Duodenal mucosa (tissue), 2 donors: ENCODE results near the gene RAB42.
"Not testable (repeated sequence)": the region's sequence is repeated elsewhere in the genome, so short reads cannot be mapped to it uniquely, and the experiment has no call there.

ENCODE experiments used
- H3K27ac ChIP-seq: one replicate; pipeline ENCODE4 v1.7.0; 2013; ENCODE audit warnings: low read depth, low read length
- H3K27me3 ChIP-seq, 2 donors: one replicate each; pipeline ENCODE4 v1.7.0; 2013; ENCODE audit warnings: low read length in 2 of 2, control low read depth in 1 of 2; ENCODE audit not compliant: insufficient read depth in 2 of 2, control insufficient read depth in 1 of 2
- H3K36me3 ChIP-seq, 2 donors: one replicate each; pipeline ENCODE4 v1.7.0; 2013; ENCODE audit warnings: low read length in 2 of 2, control low read depth in 1 of 2; ENCODE audit not compliant: insufficient read depth in 2 of 2, control insufficient read depth in 1 of 2
- H3K4me1 ChIP-seq, 2 donors: one replicate each; pipeline ENCODE4 v1.7.0; 2013; ENCODE audit warnings: low read length in 2 of 2, control low read depth in 1 of 2; ENCODE audit not compliant: insufficient read depth in 2 of 2, control insufficient read depth in 1 of 2
- H3K4me3 ChIP-seq, 2 donors: one replicate each; pipeline ENCODE4 v1.7.0; 2013; ENCODE audit warnings: low read length in 2 of 2, low read depth in 1 of 2
- H3K9ac ChIP-seq, 2 donors: one replicate each; pipeline ENCODE4 v1.7.0; 2013; ENCODE audit warnings: low read length in 2 of 2, low read depth in 1 of 2
- H3K9me3 ChIP-seq, 2 donors: one replicate each; pipeline ENCODE4 v1.7.0; 2013; ENCODE audit warnings: low read length in 2 of 2, control low read depth in 1 of 2; ENCODE audit not compliant: control insufficient read depth in 1 of 2

Gene RAB42

DNA sequence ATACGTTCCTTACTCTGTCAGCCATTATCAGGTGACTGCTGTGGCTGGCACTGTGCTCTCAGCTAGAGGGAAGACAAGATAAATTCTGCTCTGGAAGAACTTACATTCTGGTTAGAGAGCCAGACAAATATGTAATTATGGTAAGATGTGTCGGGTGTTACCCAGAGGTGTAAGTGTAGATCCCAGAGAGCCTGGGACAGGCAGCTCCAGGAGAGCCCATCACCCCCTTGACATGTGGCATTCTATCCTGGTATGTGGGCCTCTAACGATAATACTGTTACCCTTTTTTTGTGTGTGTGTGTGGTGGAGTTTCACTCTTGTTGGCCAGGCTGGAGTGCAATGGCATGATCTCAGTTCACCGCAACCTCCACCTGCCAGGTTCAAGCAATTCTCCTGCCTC lies 20.2 kb upstream of the RAB42 start:
- H3K36me3 ChIP-seq: peaks cover 12 to 44% of the 10 kb centered on the region in 2 donors
- H3K27me3 ChIP-seq: no peaks in the 10 kb centered on the region
- H3K27ac ChIP-seq: no peak overlapping the region
- H3K4me1 ChIP-seq: no peaks in the 10 kb centered on the region
- no peak overlapping the region for H3K9ac ChIP-seq
- H3K9me3 ChIP-seq: no peaks in the 10 kb centered on the region
- no peak overlapping the region for H3K4me3 ChIP-seq

DNA sequence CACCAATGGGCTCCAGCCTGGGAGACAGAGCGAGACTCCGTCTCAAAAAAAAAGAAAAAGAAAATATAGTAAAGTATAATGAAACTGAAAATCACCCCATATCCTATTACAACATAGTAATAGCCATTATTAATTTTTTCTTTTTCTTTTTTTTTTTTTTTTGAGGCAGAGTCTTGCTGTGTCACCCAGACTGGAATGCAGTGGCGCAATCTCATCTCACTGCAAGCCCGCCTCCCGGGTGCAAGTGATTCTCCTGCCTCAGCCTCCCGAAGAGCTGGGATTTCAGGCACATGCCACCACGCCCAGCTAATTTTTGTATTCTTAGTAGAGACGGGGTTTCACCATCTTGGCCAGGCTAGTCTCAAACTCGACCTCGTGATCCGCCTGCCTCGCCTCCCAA lies 19.2 kb upstream of the RAB42 start:
- H3K9me3 ChIP-seq, H3K4me1 ChIP-seq, H3K9ac ChIP-seq, H3K4me3 ChIP-seq, H3K27ac ChIP-seq, H3K27me3 ChIP-seq: not testable (repeated sequence)
- peaks cover 14 to 46% of the 10 kb centered on the region in 2 donors for H3K36me3 ChIP-seq

DNA sequence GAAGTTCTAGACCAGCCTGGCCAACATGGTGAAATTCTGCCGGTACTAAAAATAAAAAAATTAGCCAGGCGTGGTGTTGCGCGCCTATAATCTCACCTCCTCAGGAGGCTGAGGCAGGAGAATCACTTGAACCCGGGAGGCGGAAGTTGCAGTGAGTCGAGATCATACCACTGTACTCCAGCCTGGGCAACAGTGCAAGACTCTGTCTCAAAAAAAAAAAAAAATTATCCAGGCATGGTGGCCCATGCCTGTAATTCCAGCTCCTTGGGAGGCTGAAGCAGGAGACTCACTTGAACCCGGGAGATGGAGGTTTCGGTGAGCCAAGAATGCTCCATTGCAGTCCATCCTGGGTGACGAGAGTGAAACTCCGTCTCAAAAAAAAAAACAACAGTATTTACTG lies 18.5 kb upstream of the RAB42 start:
- Histone ChIP-seq H3K27me3 (no peaks in the 10 kb centered on the region), H3K27ac (no peak overlapping the region), H3K36me3 (peaks cover 19 to 47% of the 10 kb centered on the region in 2 donors), H3K4me1 (no peaks in the 10 kb centered on the region), H3K9me3 (no peaks in the 10 kb centered on the region), H3K4me3 (no peak overlapping the region), H3K9ac (no peak overlapping the region)

DNA sequence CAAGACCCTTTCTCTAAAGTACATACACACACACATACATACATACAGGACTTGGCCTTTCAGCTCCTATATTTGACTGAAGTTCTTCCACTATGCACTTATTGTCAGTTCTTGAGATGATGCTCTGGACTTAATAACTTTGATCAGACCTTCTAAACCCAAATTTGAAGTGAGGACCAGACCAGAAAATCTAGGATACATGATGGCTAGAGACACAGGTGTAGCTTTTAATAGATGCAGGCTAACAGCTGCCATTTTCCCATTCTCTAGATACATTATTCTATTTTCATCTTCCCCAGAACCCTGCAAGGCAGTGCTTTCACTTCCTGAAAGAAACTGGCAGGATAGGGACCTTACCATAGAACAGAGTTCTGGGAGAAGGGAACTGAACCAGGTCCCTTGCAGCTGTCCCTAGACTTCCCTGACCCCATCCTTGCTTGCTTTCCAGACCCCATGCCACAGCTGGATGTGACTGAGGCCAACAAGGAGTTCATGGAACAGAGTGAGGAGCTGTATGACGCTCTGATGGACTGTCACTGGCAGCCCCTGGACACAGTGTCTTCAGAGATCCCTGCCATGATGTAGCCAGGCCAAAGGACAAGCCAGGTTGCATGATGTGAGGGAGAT lies 14.9 kb upstream of the RAB42 start:
- no peak overlapping the region for H3K4me3 ChIP-seq
- peaks cover 6 to 19% of the 10 kb centered on the region in 2 donors for H3K4me1 ChIP-seq
- peaks cover 21 to 48% of the 10 kb centered on the region in 2 donors for H3K36me3 ChIP-seq
- no peak overlapping the region for H3K9ac ChIP-seq
- H3K27ac ChIP-seq: no peak overlapping the region
- no peaks in the 10 kb centered on the region for H3K9me3 ChIP-seq
- no peaks in the 10 kb centered on the region for H3K27me3 ChIP-seq

DNA sequence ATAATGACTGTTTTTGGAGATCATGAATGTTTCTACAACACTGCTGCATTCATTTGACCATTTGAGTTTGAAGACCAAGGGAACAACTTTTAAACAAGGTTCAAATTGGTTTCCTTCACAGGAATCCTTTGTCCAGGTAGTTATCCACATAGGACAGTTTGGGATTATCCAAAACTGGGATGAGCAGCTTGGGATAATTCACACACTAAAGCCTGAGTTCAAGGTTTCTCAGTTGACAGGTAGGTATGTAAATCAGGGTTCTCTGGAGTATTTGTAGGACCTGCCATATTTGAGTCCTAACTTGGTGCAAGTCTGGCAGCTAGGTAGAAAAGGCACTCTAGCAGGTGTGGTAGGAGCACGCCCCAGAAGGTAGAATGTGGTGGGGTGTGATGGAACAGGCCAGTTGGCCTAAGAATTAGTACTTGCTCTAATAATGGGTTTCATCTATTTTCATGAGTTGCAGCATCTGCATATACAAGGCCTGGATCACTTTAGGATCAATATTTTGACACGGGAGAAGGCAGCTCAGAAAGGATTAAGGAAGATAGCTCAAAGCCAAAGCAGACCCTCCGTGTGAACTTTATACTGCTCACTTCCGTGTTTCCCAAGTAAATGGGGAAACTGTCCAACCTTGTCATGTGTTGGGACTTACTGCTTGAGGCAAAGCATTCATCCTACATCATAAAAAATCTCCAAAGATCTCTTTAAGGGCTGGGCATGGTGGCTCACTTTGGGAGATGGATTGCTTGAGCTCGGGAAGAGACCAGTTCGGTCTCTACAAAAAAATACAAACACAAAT lies 14.1 kb upstream of the RAB42 start:
- H3K27me3 ChIP-seq: no peaks in the 10 kb centered on the region
- H3K4me3 ChIP-seq: no peak overlapping the region
- peaks cover 21 to 46% of the 10 kb centered on the region in 2 donors for H3K36me3 ChIP-seq
- no peaks in the 10 kb centered on the region for H3K9me3 ChIP-seq
- no peak overlapping the region for H3K9ac ChIP-seq
- no peak overlapping the region for H3K27ac ChIP-seq
- peaks cover 10 to 21% of the 10 kb centered on the region in 2 donors for H3K4me1 ChIP-seq

DNA sequence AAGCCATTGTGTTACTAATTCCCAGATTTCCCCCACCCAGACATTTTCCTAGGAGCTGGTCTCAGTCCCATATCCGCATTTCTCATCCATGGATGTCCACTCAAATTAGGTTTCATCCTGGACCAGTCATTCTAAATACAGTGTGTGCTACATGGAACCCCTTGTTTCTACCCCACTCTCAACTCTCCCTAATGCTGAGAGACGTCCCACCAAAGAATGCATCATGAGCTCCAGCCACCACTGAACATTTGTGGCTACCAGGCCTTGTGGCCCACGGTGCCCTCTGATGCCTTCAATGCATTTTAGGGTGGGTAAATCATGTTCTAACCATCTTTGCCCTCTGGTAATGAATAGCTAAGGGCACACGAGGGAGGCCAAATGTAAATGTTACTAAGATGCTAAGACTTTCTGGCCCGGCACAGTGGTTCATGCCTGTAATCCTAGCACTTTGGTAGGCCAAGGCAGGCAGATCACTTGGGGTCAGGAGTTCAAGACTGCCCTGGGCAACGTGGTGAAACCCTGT lies 13.3 kb upstream of the RAB42 start:
- H3K27me3 ChIP-seq: no peaks in the 10 kb centered on the region
- H3K4me1 ChIP-seq: peaks cover 13 to 23% of the 10 kb centered on the region in 2 donors
- H3K36me3 ChIP-seq: peaks cover 21 to 43% of the 10 kb centered on the region in 2 donors
- peak overlapping the region in 1 of 2 donors; percentile 5 for H3K4me3 ChIP-seq
- no peaks in the 10 kb centered on the region for H3K9me3 ChIP-seq
- H3K9ac ChIP-seq: no peak overlapping the region
- no peak overlapping the region for H3K27ac ChIP-seq

DNA sequence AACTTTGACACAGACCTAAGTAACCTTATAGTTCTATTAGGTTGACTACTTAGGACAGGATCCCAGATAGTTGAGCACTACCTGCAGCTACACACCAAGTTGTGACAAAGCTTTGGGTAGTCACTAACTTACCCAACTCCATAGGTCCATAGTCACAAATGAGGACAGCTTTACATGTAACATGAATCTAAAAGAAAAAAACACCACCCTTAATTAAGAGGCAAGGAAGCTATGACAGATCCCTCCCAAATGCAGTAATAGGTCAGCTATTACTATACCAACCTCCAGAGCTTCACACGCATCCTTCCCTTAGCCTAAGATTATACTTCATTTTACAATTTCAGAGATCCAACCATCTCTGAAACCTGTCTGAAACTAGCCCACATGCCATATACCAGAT lies 12.7 kb upstream of the RAB42 start:
- Histone ChIP-seq H3K27ac (no peak overlapping the region), H3K27me3 (no peaks in the 10 kb centered on the region), H3K36me3 (peaks cover 21 to 42% of the 10 kb centered on the region in 2 donors), H3K4me1 (peaks cover 13 to 23% of the 10 kb centered on the region in 2 donors), H3K9me3 (no peaks in the 10 kb centered on the region), H3K4me3 (peak overlapping the region; percentile 0 to 96), H3K9ac (no peak overlapping the region)

DNA sequence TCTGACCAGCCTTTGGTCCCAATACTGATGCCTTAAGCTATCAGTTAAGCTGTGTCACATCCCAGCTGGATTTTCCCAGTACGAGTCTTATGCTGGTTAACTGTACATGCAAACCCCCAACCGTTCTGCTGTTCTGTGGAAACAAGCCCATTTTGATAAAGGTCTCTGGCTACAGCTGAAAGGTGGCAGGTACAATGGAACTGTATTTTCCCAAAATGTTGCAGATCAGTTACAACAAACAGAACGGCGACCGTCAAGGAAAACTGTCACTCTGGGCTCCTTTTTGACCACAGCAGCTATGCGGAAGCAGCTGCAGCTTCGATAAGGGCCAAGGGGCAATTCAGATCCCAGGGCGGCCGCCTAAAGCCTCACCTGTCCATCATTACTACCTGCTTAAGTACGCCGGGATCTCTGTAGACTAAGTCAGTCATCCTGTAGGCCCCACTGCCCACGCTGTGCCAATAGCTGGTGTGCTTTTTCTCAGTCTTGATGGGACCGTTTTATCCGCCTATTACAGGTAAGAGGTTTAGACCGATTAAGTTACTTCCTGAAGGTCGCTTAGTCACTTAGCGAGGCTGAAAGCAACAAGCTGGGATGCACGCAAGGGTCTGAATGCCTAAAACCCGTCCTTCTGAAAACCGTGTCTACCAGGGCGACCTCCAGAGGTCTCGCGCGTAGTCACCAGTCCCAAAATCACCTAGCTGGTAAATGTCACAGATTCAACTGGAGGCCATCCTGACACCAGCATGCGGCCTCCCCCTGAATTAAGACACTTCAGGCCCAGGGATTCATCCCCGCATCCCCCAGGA lies 11.1 kb upstream of the RAB42 start:
- Histone ChIP-seq H3K27ac (peak overlapping the region; percentile 84), H3K9me3 (no peaks in the 10 kb centered on the region), H3K4me3 (peak overlapping the region; percentile 88 to 96), H3K27me3 (no peaks in the 10 kb centered on the region), H3K4me1 (peaks cover 13 to 23% of the 10 kb centered on the region in 2 donors), H3K36me3 (peaks cover 21 to 42% of the 10 kb centered on the region in 2 donors), H3K9ac (peak overlapping the region; percentile 80 to 86)

DNA sequence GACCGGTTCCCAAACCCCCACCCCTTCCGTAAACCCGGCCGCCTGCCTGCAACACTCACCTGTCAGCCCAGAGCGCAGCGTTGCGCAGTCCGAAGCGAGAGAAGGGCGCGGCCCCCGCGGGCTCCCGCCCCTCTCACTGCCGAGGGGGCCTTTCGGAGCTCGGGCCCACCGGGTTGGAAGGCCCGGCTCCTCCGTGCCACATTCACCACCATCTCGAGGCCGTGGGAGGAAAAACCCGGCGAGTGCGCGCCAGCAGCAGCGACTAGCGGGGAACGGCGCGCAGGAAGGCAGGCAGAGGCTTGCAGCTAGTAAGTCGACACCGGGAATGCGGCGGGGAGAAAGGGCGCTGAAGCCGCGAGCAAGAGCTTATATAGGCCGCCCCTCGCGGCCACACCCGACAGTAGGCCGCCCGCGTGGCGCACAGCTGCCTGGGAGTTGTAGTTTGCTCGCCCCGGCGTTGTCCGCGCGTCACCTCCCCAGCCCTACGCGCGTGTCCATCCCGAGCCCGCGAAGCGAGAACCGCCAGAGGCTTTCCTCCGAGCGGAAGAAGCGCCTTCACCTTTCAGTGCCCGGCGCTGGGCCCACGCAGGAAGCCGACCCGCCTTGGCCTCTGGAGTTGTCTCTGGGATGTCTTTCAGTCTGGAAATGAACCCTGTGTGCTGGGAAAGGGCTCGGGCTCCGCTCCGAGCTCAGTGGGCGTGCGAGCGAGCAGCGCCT lies 10.4 kb upstream of the RAB42 start:
- peaks cover 13 to 23% of the 10 kb centered on the region in 2 donors for H3K4me1 ChIP-seq
- H3K36me3 ChIP-seq: peaks cover 21 to 40% of the 10 kb centered on the region in 2 donors

More for the DNA sequence above, 10.4 kb upstream of the RAB42 start:
- Histone ChIP-seq H3K4me3 (peak overlapping the region; percentile 88 to 96), H3K27ac (peak overlapping the region; percentile 84), H3K9me3 (no peaks in the 10 kb centered on the region), H3K9ac (peak overlapping the region; percentile 80 to 86), H3K27me3 (no peaks in the 10 kb centered on the region)
